ENCODE measurements around the gene ATP8B4. TPM values are rescaled to one million over a fixed set of nuclear protein-coding genes. Genes with fewer than 3 reads are reported as not detected.
A peak's percentile ranks its signal among the peaks of the same experiment; 100 is the strongest.

Gene ATP8B4
- total and polyA plus RNA-seq, 4 donors: 1.9 to 19.7 (median 12.4) TPM

DNA sequence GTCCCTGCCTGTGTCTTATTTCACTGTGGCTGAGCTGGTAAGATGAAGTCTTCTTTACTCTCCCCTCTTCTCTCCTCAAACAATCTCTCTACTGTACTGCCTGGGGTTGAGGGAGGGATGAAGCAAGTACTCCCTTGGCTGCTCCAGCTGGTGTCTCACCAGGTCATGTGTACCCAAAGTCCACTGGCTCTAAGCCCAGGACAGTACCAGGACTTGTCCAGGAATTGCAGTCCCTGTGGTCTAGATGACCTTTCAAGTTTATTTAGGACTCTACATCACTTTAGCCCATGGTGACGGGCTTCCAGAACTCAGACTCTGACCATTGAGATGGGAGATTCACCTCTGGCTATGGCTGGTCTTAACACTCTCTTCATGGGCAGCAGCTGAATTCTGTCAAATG, 45.4 kb upstream of the ATP8B4 start (continued):
- TF ChIP-seq, protein P1, sequence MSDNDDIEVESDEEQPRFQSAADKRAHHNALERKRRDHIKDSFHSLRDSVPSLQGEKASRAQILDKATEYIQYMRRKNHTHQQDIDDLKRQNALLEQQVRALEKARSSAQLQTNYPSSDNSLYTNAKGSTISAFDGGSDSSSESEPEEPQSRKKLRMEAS (IDR thresholded peaks at IDR 0.05): peak; percentile 79
- TF ChIP-seq CTCF (IDR thresholded peaks at IDR 0.05; ENCODE audit: low read depth, low read length, missing input control) (no peak), TAF1 (conservative IDR thresholded peaks at IDR 0.05) (no peak), FOXA2 (IDR thresholded peaks at IDR 0.05) (peak; percentile 94), FOXA1 (IDR thresholded peaks at IDR 0.05) (peak; percentile 92), NR2F2 (IDR thresholded peaks at IDR 0.05) (peak; percentile 83)

GRCh38 chr15:50163719-50164410, 44.8 kb upstream of the ATP8B4 start:
- TF ChIP-seq YY1 (IDR thresholded peaks at IDR 0.05): no peak
- TF ChIP-seq CTCF (IDR thresholded peaks at IDR 0.05; ENCODE audit: low read depth, low read length, missing input control): no peak
- no peak for TF ChIP-seq HNF4G (IDR thresholded peaks at IDR 0.05)
- no peak for DNase-seq (ENCODE audit: low spot score)
- Histone ChIP-seq H3K9ac (ENCODE audit: low read depth in 1 of 2, low read length in 2 of 2) (peak overlapping the region in 1 of 2 donors; percentile 16), H3K4me3 (ENCODE audit: low read depth in 1 of 3, low read length in 3 of 3) (no peak overlapping the region), H3K27me3 (ENCODE audit: control insufficient read depth in 4 of 4, insufficient read depth in 4 of 4, low read length in 3 of 4) (no peaks in the 10 kb centered on the region), H3K9me3 (ENCODE audit: control insufficient read depth in 4 of 4, low read length in 3 of 4) (no peaks in the 10 kb centered on the region), H3K36me3 (ENCODE audit: control insufficient read depth in 4 of 4, insufficient read depth in 3 of 4, low read depth in 1 of 4, low read length in 3 of 4) (no peaks in the 10 kb centered on the region), H3K4me1 (ENCODE audit: control insufficient read depth in 4 of 4, insufficient read depth in 4 of 4, low read length in 3 of 4) (peaks cover 18 to 48% (median 39%) of the 10 kb centered on the region in 4 donors), H3K27ac (ENCODE audit: low read depth in 1 of 2, low read length in 2 of 2) (peak overlapping the region; percentile 40 to 87)
- WGBS: 59% methylated on average over 2 of the region's 2 CpGs

- peak overlapping the region in 1 of 2 donors; percentile 16 for H3K9ac ChIP-seq (ENCODE audit: low read depth in 1 of 2, low read length in 2 of 2)
- no peaks in the 10 kb centered on the region for H3K36me3 ChIP-seq (ENCODE audit: control insufficient read depth in 4 of 4, insufficient read depth in 3 of 4, low read depth in 1 of 4, low read length in 3 of 4)
- H3K27ac ChIP-seq (ENCODE audit: low read depth in 1 of 2, low read length in 2 of 2): peak overlapping the region in 1 of 2 donors; percentile 40
- no peak for DNase-seq (ENCODE audit: low spot score)
- no peaks in the 10 kb centered on the region for H3K27me3 ChIP-seq (ENCODE audit: control insufficient read depth in 4 of 4, insufficient read depth in 4 of 4, low read length in 3 of 4)
- H3K4me1 ChIP-seq (ENCODE audit: control insufficient read depth in 4 of 4, insufficient read depth in 4 of 4, low read length in 3 of 4): peaks cover 12 to 42% (median 34%) of the 10 kb centered on the region in 4 donors
- H3K9me3 ChIP-seq (ENCODE audit: control insufficient read depth in 4 of 4, low read length in 3 of 4): no peaks in the 10 kb centered on the region
- WGBS: 82% methylated on average over 2 of the region's 2 CpGs
- no peak overlapping the region for H3K4me3 ChIP-seq (ENCODE audit: low read depth in 1 of 3, low read length in 3 of 3)
- TF ChIP-seq TAF1 (conservative IDR thresholded peaks at IDR 0.05) (no peak), GABPA (IDR thresholded peaks at IDR 0.05 in 1 of 2, conservative IDR thresholded peaks at IDR 0.05 in 1 of 2) (no peak), ATF3 (IDR thresholded peaks at IDR 0.05) (no peak), HNF4A (conservative IDR thresholded peaks at IDR 0.05) (no peak), RXRA (IDR thresholded peaks at IDR 0.05) (peak; percentile 46 to 49), RAD21 (IDR thresholded peaks at IDR 0.05) (peak; percentile 39 to 68), NR2F2 (IDR thresholded peaks at IDR 0.05) (no peak), EGR1 (IDR thresholded peaks at IDR 0.05; ENCODE audit: low read depth in 2 of 2) (no peak), SP1 (IDR thresholded peaks at IDR 0.05) (peak; percentile 24), CTCF (IDR thresholded peaks at IDR 0.05; ENCODE audit: low read depth, low read length, missing input control) (no peak), HNF4G (IDR thresholded peaks at IDR 0.05) (no peak), JUND (IDR thresholded peaks at IDR 0.05) (no peak), FOXA1 (IDR thresholded peaks at IDR 0.05) (no peak), FOXA2 (IDR thresholded peaks at IDR 0.05) (no peak)
- TF ChIP-seq, protein P1 (IDR thresholded peaks at IDR 0.05): no peak
Measured at GRCh38 chr15:50162969-50163718, 44.1 kb upstream of the ATP8B4 start.

Measured in liver (tissue), 9 donors.